GM12892 (cell line): ENCODE data around the gene AMOTL1.

Experiments
- DNase-seq: peaks from one replicate; pipeline ENCODE4 v3.0.0; 2011; ENCODE audit not compliant: insufficient read length
- FAIRE-seq: peaks from 2 replicates; lab custom pipeline; 2011; peaks lifted over from hg19 to GRCh38; lab: Jason Lieb, UNC
- POLR2A ChIP-seq: IDR thresholded peaks from 2 replicates; pipeline ENCODE4 v1.6.1; 2011; ENCODE audit warnings: low read depth, low read length, control low read depth
- POLR2AphosphoS5 ChIP-seq: IDR thresholded peaks from 2 replicates; pipeline ENCODE4 v1.6.1; 2011; ENCODE audit warnings: low read depth, low read length, control low read depth
- TAF1 ChIP-seq: IDR thresholded peaks from 2 replicates; pipeline ENCODE4 v1.6.1; 2011; ENCODE audit warnings: low read depth, mild to moderate bottlenecking, control low read depth, low read length, borderline replicate concordance

AMOTL1 gene

GRCh38 chr11:94746721-94747120 is 21.4 kb upstream of the AMOTL1 start:
- FAIRE-seq (no peak), DNase-seq (no peak)
- TF ChIP-seq POLR2AphosphoS5: no peak
- TF ChIP-seq TAF1: no peak
- TF ChIP-seq POLR2A: no peak

GRCh38 chr11:94747146-94747545 is 21.0 kb upstream of the AMOTL1 start:
- DNase-seq: no peak
- TF ChIP-seq TAF1 (no peak), POLR2AphosphoS5 (no peak), POLR2A (no peak)
- FAIRE-seq: no peak

DNA sequence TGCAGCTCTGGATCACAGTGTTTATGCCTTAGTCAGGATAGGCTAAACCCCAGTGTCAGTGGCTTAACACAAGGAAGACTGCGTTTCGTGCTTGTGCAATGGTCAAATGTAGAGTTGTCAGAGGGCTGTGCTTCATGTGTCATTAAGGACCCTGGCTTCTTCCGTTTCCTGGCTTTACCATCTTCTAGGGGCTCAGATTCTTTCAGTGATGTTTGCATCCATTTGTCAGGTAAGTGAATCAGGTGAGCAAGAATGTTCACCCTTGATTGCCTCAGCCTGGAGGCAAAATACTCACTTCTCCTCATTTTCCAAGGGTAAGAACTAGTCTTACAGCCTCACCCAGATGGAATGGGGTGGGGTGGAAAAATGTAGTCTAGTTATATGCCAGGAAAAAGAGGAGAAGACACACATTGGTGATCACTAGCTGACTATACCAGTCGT is 20.5 kb upstream of the AMOTL1 start:
- no peak for FAIRE-seq
- TF ChIP-seq POLR2A (no peak), POLR2AphosphoS5 (no peak)
- DNase-seq: no peak

DNA sequence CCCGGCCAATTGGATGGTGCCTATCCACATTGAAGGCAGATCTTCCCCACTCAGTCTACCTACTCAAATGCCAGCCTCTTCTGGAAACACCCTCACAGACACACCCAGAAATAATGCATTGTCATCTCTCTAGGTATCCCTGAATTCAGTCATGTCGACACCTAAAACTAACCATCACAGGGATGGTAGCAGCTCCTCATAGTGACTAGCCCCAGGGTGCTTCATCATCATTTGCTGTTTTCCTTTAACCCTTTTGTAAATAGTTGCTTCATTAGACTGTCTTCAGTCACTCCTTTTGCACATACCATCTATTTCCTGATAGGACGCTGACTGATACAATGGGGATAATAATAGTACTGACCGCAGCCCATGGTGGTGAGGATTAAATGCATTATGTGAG is 18.8 kb upstream of the AMOTL1 start:
- FAIRE-seq: no peak
- no peak for DNase-seq
- TF ChIP-seq POLR2AphosphoS5: no peak
- TF ChIP-seq TAF1: no peak
- no peak for TF ChIP-seq POLR2A

DNA sequence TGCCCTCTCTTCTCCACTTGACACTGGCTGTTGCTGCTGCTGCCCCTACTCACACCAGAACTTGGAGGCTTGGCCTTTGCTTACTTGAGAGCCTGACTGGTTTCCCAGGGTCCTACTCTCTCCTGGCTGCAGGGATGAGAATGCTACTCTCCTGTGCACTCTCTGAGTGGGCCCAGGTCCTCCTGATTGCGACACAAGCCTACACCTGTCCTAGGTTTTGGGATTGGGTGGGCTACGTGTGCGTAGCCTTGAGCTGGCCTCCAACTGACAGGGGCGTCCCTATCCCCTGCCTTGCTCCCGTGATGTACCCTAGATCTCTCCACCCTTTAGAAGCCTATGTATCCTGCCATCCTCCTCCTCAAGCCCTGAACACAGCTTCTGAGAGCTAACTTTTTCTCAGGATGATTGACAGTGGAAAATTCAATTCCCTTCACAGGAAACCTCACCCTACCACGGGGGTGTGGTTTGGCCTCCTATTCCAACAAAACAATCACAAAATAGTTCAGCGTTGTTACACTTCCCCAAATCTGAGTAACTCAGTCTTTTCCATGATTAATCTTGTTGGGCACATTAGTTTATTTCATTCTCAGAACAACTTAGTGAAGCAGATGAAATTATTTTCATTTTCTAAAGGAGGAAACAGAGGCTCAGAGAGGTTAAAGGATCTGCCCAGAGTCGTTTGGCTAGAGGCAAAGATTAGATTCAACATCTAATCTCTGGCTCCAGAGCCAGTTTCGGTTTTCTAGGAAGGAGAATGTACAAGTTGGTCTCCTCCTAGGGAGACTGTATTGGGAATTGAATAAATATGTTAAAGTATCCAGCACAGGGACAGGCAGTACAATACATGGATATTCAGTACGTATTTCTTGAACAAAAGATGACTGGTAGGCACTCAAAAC is 17.6 kb upstream of the AMOTL1 start:
- no peak for TF ChIP-seq POLR2AphosphoS5
- TF ChIP-seq TAF1: no peak
- TF ChIP-seq POLR2A: no peak
- FAIRE-seq (no peak), DNase-seq (no peak)

DNA sequence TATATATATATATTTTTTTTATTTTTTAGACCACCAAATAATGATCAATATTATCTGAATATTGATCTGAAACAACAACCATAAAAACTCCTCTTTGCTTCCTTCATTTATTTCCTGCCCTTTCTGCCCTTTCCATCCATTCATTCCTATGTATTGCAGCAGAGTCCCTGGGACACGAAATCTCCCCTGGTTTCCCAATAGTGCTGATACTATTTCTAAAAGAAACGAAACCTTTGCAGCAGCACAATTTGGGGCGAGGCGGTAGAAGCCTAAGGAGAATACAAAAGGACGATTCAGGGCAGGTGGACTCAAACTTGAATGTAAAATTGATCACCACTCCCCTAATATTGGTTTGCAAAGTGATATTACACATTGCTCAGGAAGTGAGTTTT is 16.9 kb upstream of the AMOTL1 start:
- TF ChIP-seq POLR2AphosphoS5 (no peak), POLR2A (no peak), TAF1 (no peak)
- FAIRE-seq (no peak), DNase-seq (no peak)

DNA sequence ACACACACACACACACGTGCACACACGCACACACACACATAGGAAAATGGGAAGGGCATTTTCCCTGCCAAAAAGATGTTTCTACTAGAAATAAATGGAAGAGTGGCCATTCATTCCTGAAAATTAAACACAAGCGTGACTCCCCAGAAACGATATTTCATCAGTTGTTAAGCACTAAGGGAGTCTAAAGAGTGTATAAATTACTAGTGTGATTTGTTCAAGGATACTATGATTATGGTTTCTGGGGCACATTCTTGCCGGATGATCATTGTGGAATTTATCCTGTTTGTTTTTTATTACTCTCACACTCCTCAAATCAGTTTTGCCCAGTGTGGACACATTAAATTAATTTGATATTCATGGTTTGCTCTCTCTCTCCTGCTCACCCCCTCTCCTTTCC is 16.4 kb upstream of the AMOTL1 start:
- TF ChIP-seq TAF1: no peak
- no peak for TF ChIP-seq POLR2A
- TF ChIP-seq POLR2AphosphoS5: no peak
- FAIRE-seq (no peak), DNase-seq (no peak)

DNA sequence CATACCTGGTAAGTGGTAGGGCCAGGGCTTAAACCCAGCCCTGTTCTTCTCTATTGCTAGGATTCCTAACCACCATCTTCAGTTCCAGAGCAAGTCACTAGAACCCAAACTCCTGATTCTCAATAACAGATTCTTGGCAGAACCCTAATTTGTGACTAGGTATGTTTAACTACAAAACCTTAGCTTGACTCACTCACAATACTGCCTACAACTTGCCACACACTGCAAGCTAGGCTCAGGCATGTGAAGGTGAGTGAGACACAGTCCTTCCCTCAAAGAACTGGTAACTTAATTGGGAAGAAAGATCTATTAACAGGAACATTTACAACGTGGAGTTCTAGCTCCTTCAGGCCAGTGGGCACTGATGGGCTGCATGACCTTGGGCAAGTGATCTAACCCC is 14.5 kb upstream of the AMOTL1 start:
- TF ChIP-seq POLR2A: no peak
- no peak for TF ChIP-seq POLR2AphosphoS5
- TF ChIP-seq TAF1: no peak

DNA sequence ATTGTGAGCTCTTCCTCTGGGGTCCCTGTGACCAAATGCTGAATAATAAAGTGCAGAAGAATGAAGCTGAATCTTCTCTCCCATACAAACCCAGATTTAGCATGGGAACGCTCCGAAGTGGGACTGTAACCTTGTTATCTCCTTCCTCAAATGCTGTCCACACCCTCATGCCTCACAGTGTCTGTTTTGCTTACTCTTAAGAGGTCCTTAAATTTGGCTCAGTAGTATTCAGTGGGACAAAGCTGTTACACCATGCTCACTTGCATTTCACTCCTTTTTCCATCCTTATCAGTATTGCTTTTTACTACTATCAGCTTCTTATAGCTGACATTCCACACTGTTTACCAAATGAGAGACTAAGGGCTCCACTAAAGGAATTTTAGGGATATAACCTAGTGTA is 13.8 kb upstream of the AMOTL1 start:
- no peak for FAIRE-seq
- no peak for DNase-seq
- TF ChIP-seq TAF1 (no peak), POLR2AphosphoS5 (no peak), POLR2A (no peak)

More for the DNA sequence above, 14.5 kb upstream of the AMOTL1 start:
- DNase-seq (no peak), FAIRE-seq (no peak)

DNA sequence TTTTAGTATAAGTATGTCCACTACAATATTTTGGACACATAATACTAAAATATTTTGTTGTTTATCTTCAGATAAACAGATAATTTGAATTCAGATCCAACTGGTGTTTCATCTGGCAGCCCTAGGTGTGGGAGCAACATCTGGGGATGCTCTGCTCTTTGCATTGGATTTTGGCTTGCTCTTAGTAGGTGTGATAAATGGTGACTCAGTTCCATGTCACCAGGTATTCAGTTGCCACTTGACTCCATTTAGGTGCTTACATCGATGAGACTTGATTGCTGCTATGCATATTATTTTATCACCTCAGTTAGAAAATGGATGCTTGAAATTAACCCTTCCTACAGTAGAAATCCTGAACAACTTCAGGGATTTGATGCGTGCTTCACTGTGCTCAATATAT is 13.3 kb upstream of the AMOTL1 start:
- FAIRE-seq (no peak), DNase-seq (no peak)

GRCh38 chr11:94755494-94755893 is 12.7 kb upstream of the AMOTL1 start:
- FAIRE-seq (no peak), DNase-seq (no peak)
- TF ChIP-seq POLR2A: no peak
- TF ChIP-seq TAF1: no peak
- TF ChIP-seq POLR2AphosphoS5: no peak

More for the DNA sequence above, 13.3 kb upstream of the AMOTL1 start:
- TF ChIP-seq TAF1 (no peak), POLR2AphosphoS5 (no peak), POLR2A (no peak)

GRCh38 chr11:94757037-94757735 is 11.0 kb upstream of the AMOTL1 start:
- FAIRE-seq: no peak
- DNase-seq: no peak
- TF ChIP-seq TAF1 (no peak), POLR2A (no peak), POLR2AphosphoS5 (no peak)

DNA sequence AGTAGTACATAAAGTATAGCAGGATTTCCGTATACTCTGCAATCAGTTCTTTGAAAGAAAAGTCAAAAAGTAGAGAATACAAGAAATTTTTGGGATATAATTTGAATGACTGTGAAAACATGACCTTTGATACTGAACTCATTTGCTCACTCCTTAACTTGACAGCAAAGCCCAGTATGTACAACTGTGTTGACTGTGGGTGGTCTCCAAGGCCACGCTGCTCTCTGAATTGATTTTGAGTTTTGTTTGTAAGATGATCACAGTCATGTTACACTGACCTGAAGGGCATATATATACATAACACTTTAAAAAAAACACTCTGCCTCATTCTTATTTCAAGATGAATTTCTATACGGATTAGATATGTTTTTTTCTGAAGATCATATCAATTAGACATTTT is 9.5 kb upstream of the AMOTL1 start:
- no peak for TF ChIP-seq POLR2A
- no peak for TF ChIP-seq TAF1
- TF ChIP-seq POLR2AphosphoS5: no peak
- DNase-seq: no peak
- no peak for FAIRE-seq
